CD4-positive, alpha-beta T cell treated with Interleukin-15 for 1 hour (primary cell): Measurements from ENCODE around the gene NOTCH4.
"Not testable (repeated sequence)": the region's sequence is repeated elsewhere in the genome, so short reads cannot be mapped to it uniquely, and the experiment has no call there.

Experiments used
- DNase-seq: peaks from one replicate; pipeline ENCODE4 v3.0.0-alpha.2; 2020

The NOTCH4 gene

GRCh38 chr6:32192608-32193039 is 31.2 kb downstream of the NOTCH4 start, which contains the start of gene GPSM3:
GPSM3 (minus strand) TSS chr6:32192643; CDS start chr6:32192513, 130 bp downstream.
- peak; percentile 59 for DNase-seq

DNA sequence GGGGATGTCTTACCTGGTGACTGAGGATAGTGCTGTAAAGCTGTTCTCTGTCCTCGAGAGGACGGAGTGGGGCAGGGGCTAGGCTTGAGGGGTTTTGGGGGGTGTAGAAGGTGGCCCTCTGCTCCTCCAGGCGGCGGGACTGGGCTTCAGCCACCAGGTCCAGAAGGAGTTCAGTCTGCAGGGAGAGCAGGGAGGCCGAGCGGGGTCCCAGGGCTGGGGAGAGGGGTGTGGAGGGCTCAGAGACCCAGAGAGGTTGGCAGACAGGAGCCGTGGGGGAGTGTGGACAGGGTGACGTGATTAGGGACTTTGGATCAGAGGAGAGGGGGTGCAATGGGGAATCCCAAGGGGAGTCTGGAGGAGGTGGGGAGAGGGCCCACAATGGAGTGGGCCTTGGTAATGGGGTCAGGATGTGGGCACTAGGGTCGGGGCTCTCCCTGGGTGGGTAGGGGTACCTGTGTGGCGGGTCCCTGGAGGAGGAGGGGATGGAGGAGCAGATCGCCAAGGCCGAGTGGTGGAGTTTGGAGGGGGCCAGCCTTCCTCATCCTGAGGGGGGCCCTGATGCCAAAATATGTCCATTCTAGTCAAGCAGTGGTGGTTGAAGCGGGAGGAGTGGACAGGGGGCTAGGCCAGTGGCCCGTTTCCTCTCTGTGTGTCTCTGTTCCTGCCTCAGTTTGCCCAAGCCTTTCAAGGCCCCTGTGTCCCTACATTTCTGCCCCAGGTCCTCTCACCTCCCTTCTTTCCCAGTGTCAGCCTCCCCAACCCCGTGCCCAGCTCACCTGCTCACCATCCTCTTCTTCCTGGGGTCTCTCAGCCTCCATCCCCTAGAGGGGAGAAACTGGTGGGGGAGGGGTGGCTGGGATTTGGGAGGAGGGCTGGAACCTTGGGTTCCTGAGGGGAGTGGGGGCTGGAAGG is 31.9 kb downstream of the NOTCH4 start:
- peak; percentile 53 for DNase-seq

- no peak for DNase-seq
Measured at GRCh38 chr6:32190911-32191677, 32.8 kb downstream of the NOTCH4 start.

DNA sequence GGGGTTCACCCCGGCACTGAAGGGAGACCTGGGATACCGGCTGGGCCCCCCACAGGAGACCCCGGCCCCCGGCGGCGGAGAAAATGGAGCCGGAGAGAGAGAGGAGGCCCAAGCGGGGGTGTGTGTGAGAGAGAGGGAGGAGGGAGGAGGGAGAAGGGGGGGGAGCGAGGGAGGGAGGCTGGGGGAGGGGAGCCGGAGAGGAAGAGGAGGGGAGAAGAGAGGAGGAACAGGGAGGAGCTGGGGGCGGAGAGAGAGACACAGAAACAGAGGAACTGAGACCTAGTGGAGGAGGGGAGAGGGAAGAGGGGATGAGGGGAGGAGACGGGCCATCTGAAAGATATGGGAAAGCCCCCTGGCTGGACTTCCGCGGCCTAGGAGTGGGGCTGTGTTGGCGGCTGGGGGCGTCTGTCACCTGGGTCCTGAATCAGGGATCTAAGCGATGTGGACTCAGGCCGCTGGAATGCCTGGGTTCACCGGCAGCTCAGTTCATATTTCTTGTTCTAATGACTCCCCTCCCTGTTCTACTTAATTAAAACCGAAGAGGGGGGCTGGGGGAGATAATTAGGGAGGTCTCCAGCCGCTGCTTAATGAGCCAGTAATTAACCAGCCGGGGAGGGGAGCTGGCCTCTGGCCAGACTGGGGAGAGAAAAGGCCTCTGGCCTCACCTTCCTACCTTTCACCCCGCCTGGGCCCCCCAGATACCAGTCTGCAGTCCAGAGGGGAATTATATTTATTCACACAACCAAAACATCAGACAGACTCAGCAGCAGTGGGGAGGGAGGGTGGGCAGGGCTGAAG is 33.6 kb downstream of the NOTCH4 start, which contains the start of gene PBX2:
TSS of gene PBX2 (minus strand) at position 149 of the 798 bp plus-strand sequence. CDS start 287 bp downstream, outside the sequence.
- peak; percentile 94 for DNase-seq

- DNase-seq = no peak
Measured at GRCh38 chr6:32189742-32190053, 34.2 kb downstream of the NOTCH4 start.

- no peak for DNase-seq
Measured at GRCh38 chr6:32189069-32189741, 34.7 kb downstream of the NOTCH4 start.

- DNase-seq = no peak
Measured at GRCh38 chr6:32188381-32189068, 35.3 kb downstream of the NOTCH4 start.

GRCh38 chr6:32187725-32188380 is 36.0 kb downstream of the NOTCH4 start:
- DNase-seq = not testable (repeated sequence)

DNA sequence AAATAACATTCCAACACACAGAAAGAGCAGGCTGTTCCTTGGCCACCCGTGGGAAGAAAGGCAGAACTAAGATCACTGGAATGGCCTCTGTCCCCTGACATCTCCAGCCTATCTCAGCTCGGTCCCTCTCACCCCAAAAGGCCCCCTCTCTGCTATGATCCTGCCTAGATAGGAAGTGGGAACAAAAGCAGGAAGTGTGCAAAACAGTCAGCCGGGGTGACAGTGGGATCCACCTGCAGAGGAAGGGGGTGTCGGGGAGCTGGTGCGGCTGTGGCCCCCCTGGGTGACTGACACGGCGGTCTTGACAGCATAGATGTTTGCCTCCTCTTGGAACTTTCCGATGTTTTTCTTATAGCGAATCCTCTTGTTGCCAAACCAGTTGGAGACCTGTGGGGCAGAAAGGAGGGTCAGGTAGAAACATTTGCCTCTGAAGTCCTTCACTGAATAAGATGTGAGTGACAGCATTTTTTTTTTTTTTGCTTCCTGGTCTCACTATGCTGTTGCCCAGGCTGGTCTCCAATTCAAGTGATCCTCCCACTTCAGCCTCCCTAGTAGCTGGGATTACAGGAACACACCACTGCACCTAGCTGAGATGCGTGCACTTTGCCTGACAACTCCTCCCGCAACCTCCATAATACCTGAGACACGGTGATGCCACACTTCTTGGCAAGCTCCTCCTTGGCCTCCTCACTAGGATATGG is 36.7 kb downstream of the NOTCH4 start:
- peak; percentile 22 for DNase-seq

DNA sequence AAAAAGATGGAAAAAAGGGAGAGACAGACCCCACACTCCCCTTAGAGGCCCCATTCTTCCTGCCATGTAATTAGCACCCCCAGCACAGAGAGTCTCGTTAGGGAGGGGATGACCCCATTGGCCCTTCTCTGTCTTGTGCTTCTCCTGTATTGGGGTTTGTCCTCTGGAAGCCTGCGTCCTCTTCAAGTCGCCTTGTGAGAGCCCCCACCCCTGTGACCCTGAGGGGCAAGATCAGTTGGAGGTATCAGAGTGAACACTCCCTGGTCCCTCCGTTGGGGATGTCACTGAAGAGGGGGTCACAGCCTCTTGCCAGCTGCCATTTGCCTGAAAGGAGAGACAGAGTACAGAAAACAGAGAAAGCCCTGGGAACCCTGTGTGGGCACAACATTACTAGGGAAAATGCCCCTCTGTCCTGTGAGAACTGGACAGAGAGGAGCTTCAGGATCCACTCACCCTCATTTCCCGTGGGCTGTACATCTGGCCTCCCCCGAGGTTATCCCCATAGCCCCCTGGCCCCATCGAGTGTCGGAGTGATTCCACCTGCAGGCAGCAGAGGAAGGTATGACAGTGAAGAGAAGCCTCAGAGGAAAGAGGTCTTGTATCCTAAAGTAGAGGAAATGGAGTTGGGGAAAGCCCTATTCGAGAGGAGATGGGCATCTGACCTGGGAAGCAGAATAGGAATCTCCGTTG is 37.6 kb downstream of the NOTCH4 start:
- DNase-seq = not testable (repeated sequence)

- peak; percentile 62 for DNase-seq
Measured at GRCh38 chr6:32185681-32186131, 38.2 kb downstream of the NOTCH4 start.

GRCh38 chr6:32184084-32184640 is 39.7 kb downstream of the NOTCH4 start, which contains the start of gene AGER:
AGER (minus strand) TSS chr6:32184253; CDS start chr6:32184222, 31 bp downstream.
- no peak for DNase-seq

DNA sequence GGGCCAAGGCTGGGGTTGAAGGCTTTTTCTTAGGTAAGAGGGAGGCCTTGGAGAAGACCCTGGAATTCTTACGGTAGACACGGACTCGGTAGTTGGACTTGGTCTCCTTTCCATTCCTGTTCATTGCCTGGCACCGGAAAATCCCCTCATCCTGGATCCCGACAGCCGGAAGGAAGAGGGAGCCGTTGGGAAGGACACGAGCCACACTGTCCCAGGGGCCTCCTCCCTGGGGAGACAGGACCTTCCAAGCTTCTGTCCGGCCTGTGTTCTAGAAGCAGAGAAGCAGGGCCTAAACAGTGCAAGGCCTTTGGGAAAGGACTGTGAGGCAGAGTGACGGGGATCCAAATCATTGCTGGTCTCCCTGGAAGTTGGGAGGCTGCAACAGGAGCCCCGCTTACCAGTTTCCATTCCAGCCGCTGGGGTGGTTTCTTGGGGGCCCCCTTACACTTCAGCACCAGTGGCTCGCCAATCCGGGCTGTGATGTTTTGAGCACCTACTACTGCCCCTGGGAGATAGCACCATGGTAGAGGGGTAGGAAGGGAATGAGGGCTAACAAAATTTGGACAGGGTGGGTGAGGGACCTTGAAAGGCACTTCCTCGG is 40.3 kb downstream of the NOTCH4 start:
- no peak for DNase-seq

DNA sequence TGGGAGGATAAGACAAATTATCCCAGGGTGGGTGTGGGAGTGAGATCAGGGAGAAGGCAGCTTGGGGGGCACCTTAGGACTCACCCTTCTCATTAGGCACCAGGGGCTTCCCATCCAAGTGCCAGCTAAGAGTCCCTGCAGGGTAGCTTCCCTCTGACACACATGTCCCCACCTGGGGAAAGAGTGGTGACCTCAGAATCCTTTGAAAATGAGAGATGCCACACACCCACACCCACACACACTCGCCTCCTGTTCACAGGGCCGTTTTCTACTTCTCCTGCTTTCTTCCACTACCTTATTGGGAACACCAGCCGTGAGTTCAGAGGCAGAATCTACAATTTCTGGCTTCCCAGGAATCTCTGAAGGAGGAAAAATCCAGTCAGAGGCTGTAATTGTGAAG is 40.8 kb downstream of the NOTCH4 start:
- no peak for DNase-seq

GRCh38 chr6:32182555-32182981 is 41.3 kb downstream of the NOTCH4 start:
- DNase-seq = no peak

- DNase-seq = no peak
Measured at GRCh38 chr6:32181915-32182529, 41.8 kb downstream of the NOTCH4 start.

- DNase-seq = no peak
Measured at GRCh38 chr6:32181148-32181702, 42.6 kb downstream of the NOTCH4 start.
